GM19455 (cell line): Measurements from ENCODE around the gene OSBP2.
"Not testable (repeated sequence)": the region's sequence is repeated elsewhere in the genome, so short reads cannot be mapped to it uniquely, and the experiment has no call there.

ENCODE experiments used
- ATAC-seq: cut with Tn5 transposase; IDR thresholded peaks from one replicate; pipeline ENCODE4 v1.9.1; 2021; ENCODE audit not compliant: unreplicated experiment

Gene OSBP2

GRCh38 chr22:30675436-30675835 is 19.2 kb upstream of the OSBP2 start:
- no peak for ATAC-seq

- ATAC-seq = not testable (repeated sequence)
These were observed 18.1 kb upstream of the OSBP2 start for GRCh38 chr22:30676565-30676964.

GRCh38 chr22:30679895-30680690 is 14.6 kb upstream of the OSBP2 start:
- ATAC-seq = not testable (repeated sequence)

- ATAC-seq = no peak
These were observed 13.5 kb upstream of the OSBP2 start for GRCh38 chr22:30680991-30681770.

GRCh38 chr22:30681831-30682230 is 12.8 kb upstream of the OSBP2 start:
- no peak for ATAC-seq

GRCh38 chr22:30685178-30685577 is 9.5 kb upstream of the OSBP2 start:
- no peak for ATAC-seq

GRCh38 chr22:30687358-30687757 is 7.3 kb upstream of the OSBP2 start:
- ATAC-seq = no peak

GRCh38 chr22:30689622-30690021 is 5.1 kb upstream of the OSBP2 start:
- ATAC-seq = no peak

- no peak for ATAC-seq
These were observed 3.5 kb upstream of the OSBP2 start for GRCh38 chr22:30691204-30691603.

- ATAC-seq = no peak
These were observed 469 bp upstream of the OSBP2 start for GRCh38 chr22:30694171-30694639.

- ATAC-seq = no peak
These were observed 727 bp downstream of the OSBP2 start for GRCh38 chr22:30695351-30695851.

- ATAC-seq = no peak
These were observed 1.4 kb downstream of the OSBP2 start for GRCh38 chr22:30695871-30696655.

GRCh38 chr22:30697975-30698374 is 3.3 kb downstream of the OSBP2 start:
- no peak for ATAC-seq

- no peak for ATAC-seq
These were observed 7.2 kb downstream of the OSBP2 start for GRCh38 chr22:30701872-30702271.

- no peak for ATAC-seq
These were observed 8.2 kb downstream of the OSBP2 start for GRCh38 chr22:30702856-30703255.

GRCh38 chr22:30704978-30705377 is 10.3 kb downstream of the OSBP2 start:
- no peak for ATAC-seq

- no peak for ATAC-seq
These were observed 11.3 kb downstream of the OSBP2 start for GRCh38 chr22:30705710-30706651.

- not testable (repeated sequence) for ATAC-seq
These were observed 15.3 kb downstream of the OSBP2 start for GRCh38 chr22:30709980-30710379.

- no peak for ATAC-seq
These were observed 17.4 kb downstream of the OSBP2 start for GRCh38 chr22:30712094-30712493.

- ATAC-seq = no peak
These were observed 19.4 kb downstream of the OSBP2 start for GRCh38 chr22:30714062-30714461.
